H1 (cell line): ENCODE results near the gene KCNMB2. TPM values are rescaled to one million over a fixed set of nuclear protein-coding genes. Genes with fewer than 3 reads are reported as not detected.

Source experiments
- CTCF ChIA-PET: fragments of 300-600 bp; sonication (Branson Sonifier 250); formaldehyde crosslinking; loops from one replicate; lab custom pipeline; 2021; ENCODE audit not compliant: partially characterized antibody; lab: Charles Lee
- POLR2A ChIA-PET: fragments of 300-600 bp; sonication (Branson Sonifier 250); formaldehyde crosslinking; loops from one replicate; lab custom pipeline; 2021; ENCODE audit warnings: inconsistent platforms; ENCODE audit not compliant: partially characterized antibody; lab: Charles Lee
- DNase-seq, 2 experiments: peaks; one replicate each; pipeline versions ENCODE4 v3.0.0 to v3.0.0-alpha.2; 2010 to 2022; ENCODE audit warnings: low spot score in 2 of 2, low read depth in 1 of 2, mixed read lengths in 1 of 2
- FAIRE-seq: peaks from 2 replicates; lab custom pipeline; 2011; peaks lifted over from hg19 to GRCh38; lab: Jason Lieb, UNC
- H2AFZ ChIP-seq: 2 replicates; pipeline ENCODE4 v1.8.1; 2012; ENCODE audit warnings: low read length, inconsistent platforms
- H2AK5ac ChIP-seq: 2 replicates; pipeline ENCODE4 v1.6.1; 2013; ENCODE audit warnings: low read depth, low read length
- H2BK120ac ChIP-seq: replicated peaks from 2 replicates; pipeline ENCODE3; 2013; ENCODE audit warnings: low read depth, low read length, inconsistent platforms
- H2BK12ac ChIP-seq: 2 replicates; pipeline ENCODE4 v1.6.1; 2013; ENCODE audit warnings: low read depth, low read length
- H2BK15ac ChIP-seq: 2 replicates; pipeline ENCODE4 v1.6.1; 2013; ENCODE audit warnings: low read length
- H2BK20ac ChIP-seq: 2 replicates; pipeline ENCODE4 v1.6.1; 2013; ENCODE audit warnings: low read length
- H2BK5ac ChIP-seq: 2 replicates; pipeline ENCODE4 v1.6.1; 2013; ENCODE audit warnings: low read depth, low read length
- H3K14ac ChIP-seq: 2 replicates; pipeline ENCODE4 v1.6.1; 2013; ENCODE audit warnings: inconsistent platforms; ENCODE audit not compliant: insufficient read length
- H3K18ac ChIP-seq: 2 replicates; pipeline ENCODE4 v1.6.1; 2013; ENCODE audit warnings: low read length; ENCODE audit errors: extremely low read depth
- H3K23ac ChIP-seq: 2 replicates; pipeline ENCODE4 v1.6.1; 2013; ENCODE audit warnings: inconsistent platforms; ENCODE audit not compliant: insufficient read length
- H3K23me2 ChIP-seq: 2 replicates; pipeline ENCODE4 v1.6.1; 2013; ENCODE audit warnings: low read depth, low read length
- H3K27ac ChIP-seq: 2 replicates; pipeline ENCODE4 v1.6.1; 2011; ENCODE audit warnings: low read depth, low read length, inconsistent platforms
- H3K27me3 ChIP-seq, 4 experiments: replicated peaks in 1 of 4; 1 replicate in 1 of 4; 2 replicates in 3 of 4; pipeline versions ENCODE4 v1.6.1 to v1.8.1; 2011 to 2013; ENCODE audit warnings: low read length in 3 of 4, mild to moderate bottlenecking in 3 of 4, inconsistent platforms in 2 of 4, mixed read lengths in 2 of 4, moderate library complexity in 1 of 4; ENCODE audit not compliant: control insufficient read depth in 3 of 4, insufficient read depth in 3 of 4; ENCODE audit errors: extremely low read depth in 1 of 4
- H3K36me3 ChIP-seq, 4 experiments: 2 replicates each; pipeline versions ENCODE4 v1.6.1 to v1.8.1; 2011 to 2013; ENCODE audit warnings: mild to moderate bottlenecking in 4 of 4, low read length in 3 of 4, moderate library complexity in 2 of 4, control low read depth in 1 of 4, inconsistent platforms in 1 of 4; ENCODE audit not compliant: insufficient read depth in 4 of 4, control insufficient read depth in 2 of 4
- H3K4ac ChIP-seq: replicated peaks from 2 replicates; pipeline ENCODE3; 2013; ENCODE audit warnings: low read length, low read depth, mixed read lengths, inconsistent platforms; ENCODE audit not compliant: insufficient read length
- H3K4me1 ChIP-seq, 4 experiments: replicated peaks in 1 of 4; 1 replicate in 1 of 4; 2 replicates in 3 of 4; pipeline versions ENCODE4 v1.6.1 to v1.8.1; 2011 to 2013; ENCODE audit warnings: low read length in 3 of 4, inconsistent platforms in 2 of 4, mixed read lengths in 1 of 4; ENCODE audit not compliant: insufficient read depth in 4 of 4, control insufficient read depth in 3 of 4
- H3K4me2 ChIP-seq, 2 experiments: 2 replicates each; pipeline versions ENCODE4 v1.6.1 to v1.8.1; 2011 to 2013; ENCODE audit warnings: low read depth in 2 of 2, low read length in 2 of 2, control low read depth in 1 of 2, inconsistent platforms in 1 of 2, mild to moderate bottlenecking in 1 of 2; ENCODE audit not compliant: insufficient read depth in 1 of 2
- H3K4me3 ChIP-seq, 4 experiments: fragments of 200-600, 300-600 bp in 1 of 4; sonication (generic), shearing (Covaris generic), sonication (Bioruptor Twin) in 1 of 4; 2 replicates each; pipeline versions ENCODE4 v1.5.1 to v1.8.1; 2011 to 2016; ENCODE audit warnings: low read length in 4 of 4, low read depth in 3 of 4, control low read depth in 2 of 4, inconsistent platforms in 2 of 4, mild to moderate bottlenecking in 2 of 4, mixed read lengths in 1 of 4, moderate library complexity in 1 of 4; ENCODE audit not compliant: insufficient read depth in 2 of 4; ENCODE audit errors: extremely low read depth in 1 of 4
- H3K56ac ChIP-seq: replicated peaks from 2 replicates; pipeline ENCODE3; 2013; ENCODE audit warnings: low read depth, mild to moderate bottlenecking, mixed read lengths, low read length, inconsistent platforms; ENCODE audit not compliant: insufficient read length
- H3K79me1 ChIP-seq: 2 replicates; pipeline ENCODE4 v1.6.1; 2013; ENCODE audit warnings: low read depth, low read length, control low read depth
- H3K79me2 ChIP-seq, 2 experiments: 2 replicates each; pipeline versions ENCODE4 v1.6.1 to v1.8.1; 2012 to 2013; ENCODE audit warnings: low read length in 2 of 2, mild to moderate bottlenecking in 2 of 2, inconsistent platforms in 1 of 2; ENCODE audit not compliant: insufficient read depth in 2 of 2, control insufficient read depth in 1 of 2
- H3K9ac ChIP-seq, 4 experiments: replicated peaks in 1 of 4; 1 replicate in 1 of 4; 2 replicates in 3 of 4; pipeline versions ENCODE4 v1.6.1 to v1.8.1; 2011 to 2013; ENCODE audit warnings: low read depth in 3 of 4, low read length in 3 of 4, control low read depth in 2 of 4, mild to moderate bottlenecking in 2 of 4, moderate library complexity in 2 of 4, inconsistent platforms in 1 of 4; ENCODE audit errors: extremely low read depth in 1 of 4
- H3K9me3 ChIP-seq, 2 experiments: 2 replicates each; pipeline versions ENCODE4 v1.6.1 to v1.8.1; 2012 to 2013; ENCODE audit warnings: mild to moderate bottlenecking in 2 of 2, moderate library complexity in 2 of 2, control low read depth in 1 of 2, inconsistent platforms in 1 of 2, low read depth in 1 of 2, low read length in 1 of 2, mixed read lengths in 1 of 2; ENCODE audit not compliant: insufficient read depth in 2 of 2
- H4K20me1 ChIP-seq, 2 experiments: replicated peaks in 1 of 2; 2 replicates each; pipeline versions ENCODE3 to v1.8.1; 2011 to 2013; ENCODE audit warnings: inconsistent platforms in 2 of 2, low read length in 2 of 2, mild to moderate bottlenecking in 1 of 2; ENCODE audit not compliant: insufficient read depth in 2 of 2, control insufficient read depth in 1 of 2
- H4K5ac ChIP-seq: 2 replicates; pipeline ENCODE4 v1.6.1; 2013; ENCODE audit warnings: low read length, low read depth, mixed read lengths, inconsistent platforms; ENCODE audit not compliant: insufficient read length
- H4K8ac ChIP-seq: 2 replicates; pipeline ENCODE4 v1.8.0; 2013; ENCODE audit warnings: mild to moderate bottlenecking, moderate library complexity, low read length, inconsistent platforms; ENCODE audit not compliant: insufficient read depth; ENCODE audit errors: extremely low read depth
- H4K91ac ChIP-seq: replicated peaks from 2 replicates; pipeline ENCODE3; 2013; ENCODE audit warnings: low read length, mixed read lengths, inconsistent platforms; ENCODE audit not compliant: insufficient read length
- CBX8 ChIP-seq: fragments of 300-800, 300-1000 bp; sonication (generic); IDR thresholded peaks from 2 replicates; pipeline ENCODE4 v1.7.1; 2016; ENCODE audit warnings: low read depth, low read length, borderline replicate concordance
- GTF2F1 ChIP-seq: IDR thresholded peaks from 2 replicates; pipeline ENCODE4 v1.6.1; 2012; ENCODE audit warnings: low read depth, low read length, improper control_type of control experiment, borderline replicate concordance
- JUND ChIP-seq: IDR thresholded peaks from 2 replicates; pipeline ENCODE4 v1.6.1; 2011; ENCODE audit warnings: mild to moderate bottlenecking, improper control_type of control experiment, low read length
- SAP30 ChIP-seq: fragments of 300-600 bp; sonication (generic); IDR thresholded peaks from 2 replicates; pipeline ENCODE4 v1.7.1; 2012; ENCODE audit warnings: low read length, moderate library complexity, mild to moderate bottlenecking, inconsistent platforms; ENCODE audit not compliant: insufficient read depth, insufficient replicate concordance
- WGBS, 2 experiments: shearing (Covaris generic) in 1 of 2; methylation state at CpG; one replicate each; pipeline versions ENCODE4 v1.1.6 to v1.1.7; 2013 to 2015; ENCODE audit warnings: low lambda C conversion rate in 2 of 2, mixed read lengths in 2 of 2, inconsistent platforms in 1 of 2, low coverage in 1 of 2, missing lambda C conversion rate in 1 of 2; ENCODE audit not compliant: insufficient replicate concordance in 2 of 2, insufficient coverage in 1 of 2, insufficient read length in 1 of 2; ENCODE audit errors: extremely low coverage in 1 of 2, missing lambda C conversion rate in 1 of 2; 5-methylcytosine and 5-hydroxymethylcytosine counted together
- polyA plus RNA-seq, 7 experiments: library from polyadenylated mRNA; depleted of rRNA in 3 of 7; stranded (reverse) in 5 of 7; unstranded in 2 of 7; fragments of >200 nt in 5 of 7; fragments of 200-250 nt in 2 of 7; gene quantifications; 1 replicate in 5 of 7; 2 replicates in 1 of 7; 4 replicates in 1 of 7; pipeline versions ENCODE4 v1.2.1 to v1.2.3, GENCODE V29; 2011 to 2013; ENCODE audit warnings: missing spikeins in 2 of 7, mixed read lengths in 2 of 7
- total RNA-seq: library from RNA; stranded (reverse); fragmentation: NEBNext Ultra II Directional; extraction: Animal tissue kit (Norgen Biotek cat#: 25700); gene quantifications from 2 replicates; pipeline ENCODE4 v1.2.1, GENCODE V29; 2021

The KCNMB2 gene
- total and polyA plus RNA-seq, 2 of the 8 experiments (the other 6 are each of a cell fraction or from before 2014, with no cell fraction given): not detected

DNA sequence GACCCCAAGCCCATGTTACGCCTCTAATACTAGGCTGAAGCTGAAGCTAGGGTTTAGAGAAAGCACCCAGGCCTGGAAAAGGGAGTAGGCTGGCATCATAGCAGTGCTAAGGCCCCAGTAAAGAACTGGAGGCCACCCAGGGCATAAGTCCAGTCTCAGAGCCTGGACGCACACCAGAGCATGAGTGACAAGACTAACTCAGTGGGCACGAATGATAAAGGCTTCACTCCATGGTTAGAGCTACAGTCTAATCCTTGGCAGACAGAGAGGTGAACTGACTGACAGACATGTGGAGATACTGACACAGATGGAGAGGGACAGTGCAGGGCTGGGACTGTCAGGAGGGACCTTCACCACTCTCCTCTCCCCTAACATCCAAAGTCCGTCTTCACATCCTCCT, 139.8 kb downstream of the KCNMB2 start:
- Histone ChIP-seq H3K4me3 (no peak overlapping the region), H4K20me1 (no peaks in the 10 kb centered on the region), H3K79me2 (no peaks in the 10 kb centered on the region), H3K18ac (no peak overlapping the region), H2BK120ac (no peak overlapping the region), H2BK12ac (no peak overlapping the region), H3K36me3 (no peaks in the 10 kb centered on the region), H3K27me3 (no peaks in the 10 kb centered on the region), H3K23me2 (no peaks in the 10 kb centered on the region), H3K23ac (no peak overlapping the region), H4K91ac (no peak overlapping the region), H3K9me3 (no peaks in the 10 kb centered on the region), H2BK5ac (no peak overlapping the region), H4K8ac (no peak overlapping the region), H2AK5ac (no peak overlapping the region), H2BK20ac (no peak overlapping the region), H3K56ac (no peak overlapping the region), H2AFZ (no peak overlapping the region), H3K4me1 (no peaks in the 10 kb centered on the region), H2BK15ac (no peak overlapping the region), H3K14ac (no peak overlapping the region), H3K4me2 (no peak overlapping the region)
- 83% methylated on average over 4 of the region's 4 CpGs; no CpG with 5 or more reads in 1 of the 2 experiments for WGBS, 2 experiments
- DNase-seq (no peak), FAIRE-seq (no peak)
- ChIA-PET POLR2A (no interaction called here), CTCF (no interaction called here)
- no peak for TF ChIP-seq SAP30
- TF ChIP-seq CBX8: no peak
- TF ChIP-seq GTF2F1: no peak
- no peak for TF ChIP-seq JUND
- TF ChIP-seq, all 59 proteins: peak for 0
- H3K9ac ChIP-seq: no peak overlapping the region
- no peak overlapping the region for H3K4ac ChIP-seq
- H3K79me1 ChIP-seq: no peaks in the 10 kb centered on the region
- no peak overlapping the region for H3K27ac ChIP-seq
- no peak overlapping the region for H4K5ac ChIP-seq
